Panc1 (cell line): Measurements from ENCODE around the gene NTN5. TPM values are rescaled to one million over a fixed set of nuclear protein-coding genes. Genes with fewer than 3 reads are reported as not detected.

Source experiments
- ATAC-seq: fragments of 200-7000 bp; cut with Tn5 transposase; 2 replicates; pipeline ENCODE4 v1.9.1; 2020; ENCODE audit warnings: mild to moderate bottlenecking, moderate library complexity
- BruUV-seq: library from RNA; stranded (reverse); fragments of 400-500 nt; replicated peaks from 2 replicates; lab custom pipeline; 2021; lab: Mats Ljungman, UMichigan
- CTCF ChIA-PET: fragments of 300-600 bp; sonication (Branson Sonifier 250); formaldehyde crosslinking; loops from one replicate; lab custom pipeline; 2022; ENCODE audit warnings: antibody characterized with exemption; lab: Charles Lee
- POLR2A ChIA-PET: fragments of 300-600 bp; sonication (Branson Sonifier 250); formaldehyde crosslinking; loops from one replicate; lab custom pipeline; 2022; ENCODE audit warnings: antibody characterized with exemption; lab: Charles Lee
- DNase-seq: peaks from one replicate; pipeline ENCODE4 v3.0.0-alpha.2; 2010; ENCODE audit warnings: low read depth, low spot score
- H3K27ac ChIP-seq: 2 replicates; pipeline ENCODE4 v1.5.1; 2011; ENCODE audit warnings: mild to moderate bottlenecking, low read length, inconsistent platforms
- H3K27me3 ChIP-seq: fragments of 200-500 bp; sonication (Bioruptor generic); 2 replicates; pipeline ENCODE4 v1.6.0; 2014; ENCODE audit warnings: low read length, inconsistent platforms; ENCODE audit not compliant: control insufficient read depth, insufficient read depth
- H3K36me3 ChIP-seq: fragments of 200-500 bp; sonication (Bioruptor generic); 2 replicates; pipeline ENCODE4 v1.5.1; 2014; ENCODE audit warnings: inconsistent platforms, mild to moderate bottlenecking, low read length, moderate library complexity; ENCODE audit not compliant: control insufficient read depth, insufficient read depth
- H3K4me1 ChIP-seq: 2 replicates; pipeline ENCODE4 v1.5.1; 2011; ENCODE audit warnings: inconsistent platforms, mild to moderate bottlenecking, low read length, moderate library complexity; ENCODE audit not compliant: control insufficient read depth, insufficient read depth
- H3K4me3 ChIP-seq, 2 experiments: 2 replicates each; pipeline ENCODE4 v1.5.1; 2011 to 2012; ENCODE audit warnings: low read depth in 2 of 2, low read length in 2 of 2, mild to moderate bottlenecking in 2 of 2, inconsistent platforms in 1 of 2, moderate library complexity in 1 of 2
- H3K9me3 ChIP-seq: fragments of 200-500 bp; sonication (Bioruptor generic); 2 replicates; pipeline ENCODE4 v1.5.1; 2014; ENCODE audit warnings: low read depth, mild to moderate bottlenecking, inconsistent platforms, low read length, moderate library complexity; ENCODE audit not compliant: control insufficient read depth, insufficient read depth
- POLR2AphosphoS5 ChIP-seq: IDR thresholded peaks from 2 replicates; pipeline ENCODE4 v1.6.1; 2012; ENCODE audit warnings: mild to moderate bottlenecking, low read depth, low read length, moderate library complexity
- SIN3A ChIP-seq: IDR thresholded peaks from 2 replicates; pipeline ENCODE4 v1.6.1; 2012; ENCODE audit warnings: low read depth, mild to moderate bottlenecking, low read length, moderate library complexity, borderline replicate concordance; ENCODE audit not compliant: insufficient read depth
- TCF7L2 ChIP-seq: IDR thresholded peaks from 2 replicates; pipeline ENCODE4 v1.6.1; 2011; ENCODE audit warnings: mild to moderate bottlenecking, low read depth, low read length, inconsistent platforms
- in situ Hi-C: cut with HindIII; loops from 2 replicates; pipeline ENCODE4 v1.10.0; 2016; ENCODE audit warnings: low sequenced_read_pairs, low pct_unique_long_range_greater_than_20kb
- intact Hi-C: fragments of 100-400 bp; cut with micrococcal nuclease; formaldehyde crosslinking; loops from one replicate; pipeline ENCODE4 v1.10.0; 2022; ENCODE audit not compliant: unreplicated experiment
- total RNA-seq: library from RNA; stranded (reverse); gene quantifications from one replicate; pipeline ENCODE4 v1.2.1, GENCODE V29; 2021; ENCODE audit not compliant: unreplicated experiment
- TF ChIP-seq, protein P1 (sequence below): fragments of 450-650 bp; IDR thresholded peaks from 2 replicates; pipeline ENCODE4 v1.5.1; 2017; ENCODE audit warnings: mild to moderate bottlenecking
- TF ChIP-seq, protein P2 (sequence below), 2 experiments: IDR thresholded peaks; 2 replicates each; pipeline ENCODE4 v1.6.1; 2011 to 2012; ENCODE audit warnings: low read depth in 2 of 2, control low read depth in 1 of 2, low read length in 1 of 2, mild to moderate bottlenecking in 1 of 2, moderate library complexity in 1 of 2; ENCODE audit not compliant: insufficient read depth in 1 of 2

The NTN5 gene
- total RNA-seq, 1 experiment from 2014 or later: 0.23 TPM

DNA sequence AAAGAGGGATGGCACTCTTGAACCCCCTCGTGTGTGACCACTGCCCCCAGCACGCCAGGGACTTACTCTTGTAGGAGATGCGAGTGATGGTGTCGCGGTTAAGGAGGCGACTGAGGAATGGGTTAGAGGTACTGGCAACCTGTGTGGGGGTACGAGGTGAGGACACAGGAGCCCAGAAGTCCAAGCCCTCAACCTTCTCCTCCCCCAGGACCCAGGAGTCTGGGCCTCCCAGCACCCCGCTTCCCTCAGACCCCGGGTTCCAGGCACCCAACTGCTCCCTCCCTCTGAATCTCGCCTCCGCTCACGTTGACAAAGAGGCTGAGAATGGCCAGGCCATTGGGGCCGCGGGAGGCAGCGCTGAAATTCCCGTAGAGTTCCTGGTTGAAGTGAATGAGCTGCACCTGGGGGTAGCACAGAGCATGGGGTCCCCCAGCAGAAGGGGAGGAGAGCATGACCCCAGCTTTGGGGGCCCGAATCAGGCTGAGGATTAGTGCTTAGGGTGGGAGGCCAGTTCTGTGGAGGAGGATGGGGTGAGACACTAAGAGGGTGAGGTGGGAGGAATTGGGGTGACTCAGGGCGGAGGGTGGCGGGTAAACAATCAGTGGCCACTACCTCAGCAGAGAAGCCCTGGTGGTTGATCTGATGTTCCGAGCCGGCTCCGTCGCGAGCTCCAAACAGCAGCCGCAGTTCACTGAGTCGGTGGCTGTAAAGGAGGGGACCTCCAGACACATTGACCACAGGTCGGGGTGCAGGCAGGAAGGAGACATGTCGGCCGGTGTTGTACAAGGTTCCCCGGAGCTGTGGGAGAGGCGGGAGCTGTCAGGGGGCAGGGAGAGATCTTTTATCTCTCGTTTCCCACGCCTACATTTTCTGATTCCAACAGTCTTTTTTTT, 33.1 kb downstream of the NTN5 start:
- in situ Hi-C loops (no loop called here), intact Hi-C loops (no loop called here)
- no peaks in the 10 kb centered on the region for H3K9me3 ChIP-seq
- H3K27ac ChIP-seq: no peak overlapping the region
- DNase-seq (no peak), ATAC-seq (no peak)
- BruUV-seq: no TSS peak
- TF ChIP-seq, protein P1, sequence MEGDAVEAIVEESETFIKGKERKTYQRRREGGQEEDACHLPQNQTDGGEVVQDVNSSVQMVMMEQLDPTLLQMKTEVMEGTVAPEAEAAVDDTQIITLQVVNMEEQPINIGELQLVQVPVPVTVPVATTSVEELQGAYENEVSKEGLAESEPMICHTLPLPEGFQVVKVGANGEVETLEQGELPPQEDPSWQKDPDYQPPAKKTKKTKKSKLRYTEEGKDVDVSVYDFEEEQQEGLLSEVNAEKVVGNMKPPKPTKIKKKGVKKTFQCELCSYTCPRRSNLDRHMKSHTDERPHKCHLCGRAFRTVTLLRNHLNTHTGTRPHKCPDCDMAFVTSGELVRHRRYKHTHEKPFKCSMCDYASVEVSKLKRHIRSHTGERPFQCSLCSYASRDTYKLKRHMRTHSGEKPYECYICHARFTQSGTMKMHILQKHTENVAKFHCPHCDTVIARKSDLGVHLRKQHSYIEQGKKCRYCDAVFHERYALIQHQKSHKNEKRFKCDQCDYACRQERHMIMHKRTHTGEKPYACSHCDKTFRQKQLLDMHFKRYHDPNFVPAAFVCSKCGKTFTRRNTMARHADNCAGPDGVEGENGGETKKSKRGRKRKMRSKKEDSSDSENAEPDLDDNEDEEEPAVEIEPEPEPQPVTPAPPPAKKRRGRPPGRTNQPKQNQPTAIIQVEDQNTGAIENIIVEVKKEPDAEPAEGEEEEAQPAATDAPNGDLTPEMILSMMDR: no peak
- TF ChIP-seq, protein P2, sequence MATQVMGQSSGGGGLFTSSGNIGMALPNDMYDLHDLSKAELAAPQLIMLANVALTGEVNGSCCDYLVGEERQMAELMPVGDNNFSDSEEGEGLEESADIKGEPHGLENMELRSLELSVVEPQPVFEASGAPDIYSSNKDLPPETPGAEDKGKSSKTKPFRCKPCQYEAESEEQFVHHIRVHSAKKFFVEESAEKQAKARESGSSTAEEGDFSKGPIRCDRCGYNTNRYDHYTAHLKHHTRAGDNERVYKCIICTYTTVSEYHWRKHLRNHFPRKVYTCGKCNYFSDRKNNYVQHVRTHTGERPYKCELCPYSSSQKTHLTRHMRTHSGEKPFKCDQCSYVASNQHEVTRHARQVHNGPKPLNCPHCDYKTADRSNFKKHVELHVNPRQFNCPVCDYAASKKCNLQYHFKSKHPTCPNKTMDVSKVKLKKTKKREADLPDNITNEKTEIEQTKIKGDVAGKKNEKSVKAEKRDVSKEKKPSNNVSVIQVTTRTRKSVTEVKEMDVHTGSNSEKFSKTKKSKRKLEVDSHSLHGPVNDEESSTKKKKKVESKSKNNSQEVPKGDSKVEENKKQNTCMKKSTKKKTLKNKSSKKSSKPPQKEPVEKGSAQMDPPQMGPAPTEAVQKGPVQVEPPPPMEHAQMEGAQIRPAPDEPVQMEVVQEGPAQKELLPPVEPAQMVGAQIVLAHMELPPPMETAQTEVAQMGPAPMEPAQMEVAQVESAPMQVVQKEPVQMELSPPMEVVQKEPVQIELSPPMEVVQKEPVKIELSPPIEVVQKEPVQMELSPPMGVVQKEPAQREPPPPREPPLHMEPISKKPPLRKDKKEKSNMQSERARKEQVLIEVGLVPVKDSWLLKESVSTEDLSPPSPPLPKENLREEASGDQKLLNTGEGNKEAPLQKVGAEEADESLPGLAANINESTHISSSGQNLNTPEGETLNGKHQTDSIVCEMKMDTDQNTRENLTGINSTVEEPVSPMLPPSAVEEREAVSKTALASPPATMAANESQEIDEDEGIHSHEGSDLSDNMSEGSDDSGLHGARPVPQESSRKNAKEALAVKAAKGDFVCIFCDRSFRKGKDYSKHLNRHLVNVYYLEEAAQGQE (IDR thresholded peaks at IDR 0.05; ENCODE audit: insufficient read depth in 1 of 2, low read depth in 2 of 2, low read length in 1 of 2): no peak
- TF ChIP-seq SIN3A: no peak
- no peak for TF ChIP-seq POLR2AphosphoS5
- no peak for TF ChIP-seq TCF7L2
- POLR2A ChIA-PET: interaction anchor here (0.6 to 1.1 kb wide), 4 partner anchors 10 to 354 kb away, joined by 3 to 9 read pairs (median 5); partner anchors contain the start of gene RUVBL2
- no peaks in the 10 kb centered on the region for H3K27me3 ChIP-seq
- no peaks in the 10 kb centered on the region; the same call in 1 of the 2 replicates for H3K36me3 ChIP-seq
- peaks cover 10% of the 10 kb centered on the region for H3K4me1 ChIP-seq
- CTCF ChIA-PET: no interaction called here
- peak overlapping the region; percentile 16 to 28; a peak in 3 of 4 replicates for H3K4me3 ChIP-seq

DNA sequence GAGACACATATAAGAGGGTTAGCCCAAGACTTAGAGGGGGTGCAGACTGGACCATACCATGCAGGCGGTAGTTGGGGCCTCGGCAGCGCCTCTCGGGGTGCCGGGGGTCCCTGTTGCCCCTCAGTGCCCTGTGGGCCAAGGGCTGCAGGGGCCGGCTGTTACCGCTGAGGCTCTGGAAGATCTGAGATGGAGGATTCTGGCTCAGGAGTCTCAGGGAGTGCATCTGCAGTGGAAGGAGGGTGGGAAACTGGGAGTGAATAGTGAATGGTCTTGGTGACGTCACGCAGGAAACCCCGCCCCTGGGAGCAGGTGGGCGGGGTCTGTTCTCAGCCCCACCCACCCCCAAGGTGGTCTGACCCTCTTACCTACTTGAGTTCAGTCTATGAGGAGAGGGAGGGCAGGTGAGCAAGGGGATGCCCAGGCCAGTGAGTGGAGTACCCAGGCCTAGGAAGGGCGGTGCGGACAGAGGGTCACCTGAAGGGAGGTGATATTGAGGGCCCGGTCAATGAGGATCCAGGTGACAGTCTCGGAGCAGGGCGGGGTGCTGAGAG, 33.9 kb downstream of the NTN5 start:
- no peak for DNase-seq
- H3K36me3 ChIP-seq: no peaks in the 10 kb centered on the region; the same call in 1 of the 2 replicates
- peak overlapping the region; percentile 90 for H3K27ac ChIP-seq
- ChIA-PET CTCF (no interaction called here), POLR2A (interaction anchor here (0.7 to 1.1 kb wide), 2 partner anchors 10 to 355 kb away, joined by 3 read pairs; partner anchors contain the start of gene RUVBL2)
- intact Hi-C loops (no loop called here), in situ Hi-C loops (no loop called here)
- no TSS peak for BruUV-seq
- no peak for ATAC-seq
- H3K4me1 ChIP-seq: peaks cover 15% of the 10 kb centered on the region
- no peaks in the 10 kb centered on the region for H3K9me3 ChIP-seq
- H3K27me3 ChIP-seq: no peaks in the 10 kb centered on the region
- H3K4me3 ChIP-seq: no peak overlapping the region
- no peak for TF ChIP-seq TCF7L2
- TF ChIP-seq POLR2AphosphoS5: no peak
- TF ChIP-seq, protein P1: no peak
